Ishikawa (cell line): Measurements from ENCODE around the gene DNAH6.

Source experiments
- CEBPB ChIP-seq: IDR thresholded peaks from 2 replicates; pipeline ENCODE4 v1.6.1; 2012
- CREB1 ChIP-seq: IDR thresholded peaks from 2 replicates; pipeline ENCODE4 v1.6.1; 2012; ENCODE audit warnings: low read depth
- EGR1 ChIP-seq: IDR thresholded peaks from 2 replicates; pipeline ENCODE4 v1.6.1; 2012
- EP300 ChIP-seq: IDR thresholded peaks from 2 replicates; pipeline ENCODE4 v1.6.1; 2012; ENCODE audit warnings: borderline replicate concordance
- FOXM1 ChIP-seq: IDR thresholded peaks from 2 replicates; pipeline ENCODE4 v1.6.1; 2012; ENCODE audit warnings: low read depth, borderline replicate concordance
- MAX ChIP-seq: IDR thresholded peaks from 2 replicates; pipeline ENCODE4 v1.6.1; 2012
- NFIC ChIP-seq: IDR thresholded peaks from 2 replicates; pipeline ENCODE4 v1.6.1; 2012
- RAD21 ChIP-seq: IDR thresholded peaks from 2 replicates; pipeline ENCODE4 v1.6.1; 2012; ENCODE audit warnings: low read depth
- REST ChIP-seq: IDR thresholded peaks from 2 replicates; pipeline ENCODE4 v1.6.1; 2012; ENCODE audit warnings: low read depth, mild to moderate bottlenecking
- TAF1 ChIP-seq: IDR thresholded peaks from 2 replicates; pipeline ENCODE4 v1.6.1; 2012; ENCODE audit warnings: low read depth, mild to moderate bottlenecking
- TCF12 ChIP-seq: IDR thresholded peaks from 2 replicates; pipeline ENCODE4 v1.6.1; 2012; ENCODE audit warnings: low read depth
- TEAD4 ChIP-seq: IDR thresholded peaks from 2 replicates; pipeline ENCODE4 v1.6.1; 2012
- USF1 ChIP-seq: IDR thresholded peaks from 2 replicates; pipeline ENCODE4 v1.6.1; 2012
- YY1 ChIP-seq: IDR thresholded peaks from 2 replicates; pipeline ENCODE4 v1.6.1; 2012; ENCODE audit warnings: low read depth
- ZBTB7A ChIP-seq: IDR thresholded peaks from 2 replicates; pipeline ENCODE4 v1.6.1; 2012; ENCODE audit warnings: low read depth

The DNAH6 gene

GRCh38 chr2:84546551-84546950 is 30.3 kb downstream of the DNAH6 start:
- TF ChIP-seq CREB1, result no peak
- no peak for TF ChIP-seq USF1
- TF ChIP-seq RAD21, result no peak
- no peak for TF ChIP-seq EP300
- TF ChIP-seq MAX, result no peak
- TF ChIP-seq EGR1, result no peak
- TF ChIP-seq REST, result no peak
- TF ChIP-seq TCF12, result no peak
- no peak for TF ChIP-seq CEBPB
- TF ChIP-seq NFIC, result no peak
- TF ChIP-seq YY1, result no peak

- TF ChIP-seq TAF1 (no peak), EGR1 (no peak), REST (no peak), YY1 (no peak), ZBTB7A (no peak), RAD21 (no peak)
These were observed 32.0 kb downstream of the DNAH6 start for GRCh38 chr2:84548303-84548702.

- TF ChIP-seq TCF12 (no peak), NFIC (no peak), TEAD4 (no peak), MAX (no peak), FOXM1 (no peak), USF1 (no peak), REST (no peak)
These were observed 34.6 kb downstream of the DNAH6 start for GRCh38 chr2:84550916-84551315.

GRCh38 chr2:84556190-84556589 is 39.9 kb downstream of the DNAH6 start:
- TF ChIP-seq NFIC (no peak), CEBPB (no peak), TAF1 (no peak), REST (no peak), FOXM1 (no peak), TCF12 (no peak), YY1 (no peak), ZBTB7A (no peak), EGR1 (no peak), EP300 (no peak), USF1 (no peak), RAD21 (no peak), TEAD4 (no peak)
